Astrocyte (in vitro differentiated cells and primary cell): Measurements from ENCODE around the gene CFL1. TPM values are rescaled to one million over a fixed set of nuclear protein-coding genes. Genes with fewer than 3 reads are reported as not detected.

Source experiments
- DNase-seq: peaks from one replicate; pipeline ENCODE4 v3.0.0-alpha.2; 2010; ENCODE audit warnings: low read depth
- FAIRE-seq: peaks from 2 replicates; lab custom pipeline; 2011; peaks lifted over from hg19 to GRCh38; lab: Jason Lieb, UNC
- H2AFZ ChIP-seq: 2 replicates; pipeline ENCODE4 v1.6.0; 2012; ENCODE audit warnings: low read depth, low read length, inconsistent platforms
- H3K27ac ChIP-seq: 2 replicates; pipeline ENCODE4 v1.5.1; 2011; ENCODE audit warnings: low read depth, low read length, inconsistent platforms
- H3K27me3 ChIP-seq: 2 replicates; pipeline ENCODE4 v1.6.0; 2011; ENCODE audit warnings: low read length, inconsistent platforms; ENCODE audit not compliant: insufficient read depth
- H3K36me3 ChIP-seq: 2 replicates; pipeline ENCODE4 v1.5.1; 2011; ENCODE audit warnings: low read length, inconsistent platforms; ENCODE audit not compliant: insufficient read depth
- H3K4me1 ChIP-seq: 2 replicates; pipeline ENCODE4 v1.5.1; 2011; ENCODE audit warnings: low read length, inconsistent platforms; ENCODE audit not compliant: insufficient read depth
- H3K4me2 ChIP-seq: 2 replicates; pipeline ENCODE4 v1.6.0; 2012; ENCODE audit warnings: low read length, inconsistent platforms
- H3K4me3 ChIP-seq: 2 replicates; pipeline ENCODE4 v1.5.1; 2011; ENCODE audit warnings: low read depth, mild to moderate bottlenecking, low read length, inconsistent platforms; ENCODE audit not compliant: insufficient read depth
- H3K79me2 ChIP-seq: 2 replicates; pipeline ENCODE4 v1.6.0; 2012; ENCODE audit warnings: mild to moderate bottlenecking, low read length, inconsistent platforms; ENCODE audit not compliant: insufficient read depth
- H3K9ac ChIP-seq: 2 replicates; pipeline ENCODE4 v1.6.0; 2012; ENCODE audit warnings: mild to moderate bottlenecking, low read length, inconsistent platforms
- H3K9me3 ChIP-seq: 2 replicates; pipeline ENCODE4 v1.5.1; 2012; ENCODE audit warnings: low read depth, mild to moderate bottlenecking, low read length, inconsistent platforms; ENCODE audit not compliant: insufficient read depth
- H4K20me1 ChIP-seq: 2 replicates; pipeline ENCODE4 v1.6.0; 2012; ENCODE audit warnings: low read length, inconsistent platforms; ENCODE audit not compliant: insufficient read depth
- H3K27ac Mint-ChIP-seq: one replicate; pipeline ENCODE4 v1.8.0; 2021; ENCODE audit warnings: mild to moderate bottlenecking, mixed read lengths; ENCODE audit not compliant: unreplicated experiment
- H3K27me3 Mint-ChIP-seq: one replicate; pipeline ENCODE4 v1.8.0; 2021; ENCODE audit warnings: low read depth, mixed read lengths; ENCODE audit not compliant: unreplicated experiment
- H3K36me3 Mint-ChIP-seq: one replicate; pipeline ENCODE4 v1.8.0; 2021; ENCODE audit warnings: low read depth, mixed read lengths; ENCODE audit not compliant: unreplicated experiment
- H3K4me1 Mint-ChIP-seq: one replicate; pipeline ENCODE4 v1.8.0; 2021; ENCODE audit warnings: low read depth, mixed read lengths; ENCODE audit not compliant: unreplicated experiment
- H3K4me3 Mint-ChIP-seq: one replicate; pipeline ENCODE4 v1.8.0; 2021; ENCODE audit warnings: mild to moderate bottlenecking, moderate library complexity, mixed read lengths; ENCODE audit not compliant: unreplicated experiment
- H3K9me3 Mint-ChIP-seq: one replicate; pipeline ENCODE4 v1.8.0; 2021; ENCODE audit warnings: mild to moderate bottlenecking, mixed read lengths; ENCODE audit not compliant: unreplicated experiment
- CTCF ChIP-seq: IDR thresholded peaks from 2 replicates; pipeline ENCODE4 v1.5.1; 2011; ENCODE audit warnings: low read depth, mild to moderate bottlenecking, inconsistent platforms, low read length, moderate library complexity; ENCODE audit not compliant: insufficient read depth
- EZH2 ChIP-seq: IDR thresholded peaks from 2 replicates; pipeline ENCODE4 v1.6.1; 2012; ENCODE audit warnings: mild to moderate bottlenecking, low read length, inconsistent platforms; ENCODE audit not compliant: insufficient read depth
- total RNA-seq: library from RNA; stranded (reverse); gene quantifications from 2 replicates; pipeline ENCODE4 v1.2.1, GENCODE V29; 2021

CFL1 gene
- total RNA-seq, 1 donor from 2014 or later = 1,931 TPM

- Histone ChIP-seq H3K4me1 (peaks cover 59% of the 10 kb centered on the region), H3K9ac (peak within 1 kb of the TSS; percentile 87), H3K27me3 (no peaks in the 10 kb centered on the region), H2AFZ (peak within 1 kb of the TSS; percentile 95), H3K9me3 (no peaks in the 10 kb centered on the region), H3K79me2 (peaks cover 58% of the 10 kb centered on the region), H3K27ac (peak within 1 kb of the TSS; percentile 85), H3K36me3 (peaks cover 15% of the 10 kb centered on the region), H3K4me2 (peak within 1 kb of the TSS; percentile 99), H3K4me3 (peak within 1 kb of the TSS; percentile 87), H4K20me1 (peaks cover 61% of the 10 kb centered on the region)
- Mint-ChIP-seq H3K27me3 (no peaks in the 10 kb centered on the region), H3K4me1 (peaks cover 30% of the 10 kb centered on the region), H3K4me3 (peak within 1 kb of the TSS; percentile 97), H3K36me3 (peaks cover 14% of the 10 kb centered on the region), H3K27ac (peak within 1 kb of the TSS; percentile 98), H3K9me3 (no peaks in the 10 kb centered on the region)
- DNase-seq (peak; percentile 92), FAIRE-seq (no peak)
- no peak for TF ChIP-seq EZH2
- peak; percentile 40 for TF ChIP-seq CTCF
Observed at GRCh38 chr11:65888163-65888814, 30.3 kb upstream of the CFL1 start, which contains the start of gene FIBP. Gene FIBP (minus strand): TSS chr11:65888471. CDS start chr11:65888418, 53 bp downstream.

- Histone ChIP-seq H3K79me2 (peaks cover 52% of the 10 kb centered on the region), H3K27me3 (no peaks in the 10 kb centered on the region), H4K20me1 (peaks cover 61% of the 10 kb centered on the region), H3K36me3 (peaks cover 17% of the 10 kb centered on the region), H3K9ac (peak overlapping the region; percentile 87), H3K27ac (peak overlapping the region; percentile 85), H3K4me3 (peak overlapping the region; percentile 87), H3K4me2 (peak overlapping the region; percentile 99), H3K4me1 (peaks cover 55% of the 10 kb centered on the region), H2AFZ (peak overlapping the region; percentile 95), H3K9me3 (no peaks in the 10 kb centered on the region)
- peak overlapping the region; percentile 97 for H3K4me3 Mint-ChIP-seq
- FAIRE-seq (no peak), DNase-seq (no peak)
- H3K27me3 Mint-ChIP-seq = no peaks in the 10 kb centered on the region
- H3K4me1 Mint-ChIP-seq = peaks cover 28% of the 10 kb centered on the region
- no peaks in the 10 kb centered on the region for H3K9me3 Mint-ChIP-seq
- peaks cover 15% of the 10 kb centered on the region for H3K36me3 Mint-ChIP-seq
- H3K27ac Mint-ChIP-seq = peak overlapping the region; percentile 69
- no peak for TF ChIP-seq EZH2
- no peak for TF ChIP-seq CTCF
Observed at GRCh38 chr11:65887723-65888162, 29.8 kb upstream of the CFL1 start.
